K562 (cell line): Measurements from ENCODE around the gene MEF2D. TPM values are rescaled to one million over a fixed set of nuclear protein-coding genes. Genes with fewer than 3 reads are reported as not detected.

Experiments used
- ATF7 ChIP-seq: fragments of 450-650 bp; IDR thresholded peaks from 2 replicates; pipeline ENCODE4 v1.7.1; 2014; ENCODE audit warnings: mild to moderate bottlenecking, moderate library complexity
- BCOR ChIP-seq: fragments of 450-650 bp; IDR thresholded peaks from 2 replicates; pipeline ENCODE4 v1.6.1; 2016
- DMBX1 ChIP-seq: fragments of 250-450 bp; sonication (Bioruptor Pico); IDR thresholded peaks from 2 replicates; pipeline ENCODE4 v1.8.0; 2022; ENCODE audit warnings: inconsistent platforms, mild to moderate bottlenecking, moderate library complexity, borderline replicate concordance
- ELF4 ChIP-seq: fragments of 450-650 bp; formaldehyde crosslinking; IDR thresholded peaks from 2 replicates; pipeline ENCODE4 v1.4.0; 2022; ENCODE audit warnings: missing genetic modification characterization
- EP300 ChIP-seq: IDR thresholded peaks from 2 replicates; pipeline ENCODE4 v1.6.1; 2012; ENCODE audit warnings: low read length, improper control_type of control experiment
- HNRNPK ChIP-seq: fragments of 200-400 bp; formaldehyde crosslinking; IDR thresholded peaks from one replicate; pipeline ENCODE4 v1.6.1; 2018; ENCODE audit warnings: mild to moderate bottlenecking, low read depth, low read length; ENCODE audit not compliant: poor library complexity, severe bottlenecking
- KHSRP ChIP-seq: fragments of 450-650 bp; IDR thresholded peaks from 2 replicates; pipeline ENCODE4 v1.6.1; 2017
- NEUROD1 ChIP-seq: fragments of 150-350 bp; IDR thresholded peaks from 2 replicates; pipeline ENCODE4 v1.6.1; 2014; ENCODE audit warnings: borderline replicate concordance, low read length, low read depth; ENCODE audit not compliant: partially characterized antibody
- NFATC3 ChIP-seq: fragments of 450-650 bp; IDR thresholded peaks from 2 replicates; pipeline ENCODE4 v1.6.1; 2017; ENCODE audit warnings: mild to moderate bottlenecking
- PPARD ChIP-seq: fragments of 250-450 bp; sonication (Bioruptor Pico); IDR thresholded peaks from 2 replicates; pipeline ENCODE4 v1.8.0; 2022; ENCODE audit warnings: inconsistent platforms, mild to moderate bottlenecking, moderate library complexity
- RNF2 ChIP-seq: sonication (generic); IDR thresholded peaks from 2 replicates; pipeline ENCODE4 v1.6.1; 2016
- TEAD1 ChIP-seq, 2 experiments: fragments of 450-650 bp in 1 of 2; sonication (generic) in 1 of 2; formaldehyde crosslinking; IDR thresholded peaks; 2 replicates each; pipeline versions ENCODE4 v1.4.0 to v1.8.0; 2020 to 2022; ENCODE audit warnings: mild to moderate bottlenecking in 2 of 2, missing genetic modification reagents in 1 of 2
- ZBTB7A ChIP-seq: IDR thresholded peaks from 2 replicates; pipeline ENCODE4 v1.6.1; 2011; ENCODE audit warnings: low read depth, mild to moderate bottlenecking, low read length, moderate library complexity, borderline replicate concordance; ENCODE audit not compliant: control insufficient read depth
- ZFP1 ChIP-seq: fragments of 450-650 bp; formaldehyde crosslinking; IDR thresholded peaks from 2 replicates; pipeline ENCODE4 v1.4.0; 2020; ENCODE audit warnings: mild to moderate bottlenecking, mixed read lengths
- ZNF197 ChIP-seq: fragments of 200-800 bp; sonication (Bioruptor generic); IDR thresholded peaks from 2 replicates; pipeline ENCODE4 v1.6.1; 2016; ENCODE audit warnings: low read depth, missing genetic modification characterization, missing compliant biosample characterization
- ZNF668 ChIP-seq: fragments of 250-450 bp; sonication (Bioruptor Pico); IDR thresholded peaks from 2 replicates; pipeline ENCODE4 v1.8.0; 2022; ENCODE audit warnings: mild to moderate bottlenecking, inconsistent platforms
- polyA plus RNA-seq, 8 experiments: library from polyadenylated mRNA; depleted of rRNA in 4 of 8; stranded (reverse) in 5 of 8; unstranded in 3 of 8; fragments of >200 nt; fragmentation: Nextera tagmentation in 2 of 8; fragmentation: Illumina TruSeq in 1 of 8; extraction: Ambion mirVana in 2 of 8; extraction: Trizol in 1 of 8; gene quantifications; 2 replicates each; pipeline versions ENCODE4 v1.2.1 to v1.2.3, GENCODE V29; 2011 to 2014; ENCODE audit warnings: inconsistent platforms in 1 of 8, missing spikeins in 1 of 8
- total RNA-seq, 7 experiments: library from RNA; depleted of rRNA in 6 of 7; stranded (reverse); fragments of >200 nt in 6 of 7; fragmentation: Illumina TruSeq in 2 of 7; extraction: Trizol in 2 of 7; gene quantifications; 2 replicates each; pipeline versions ENCODE4 v1.2.1 to v1.2.3, GENCODE V29; 2011 to 2021; ENCODE audit warnings: low replicate concordance in 1 of 7
- TF ChIP-seq, protein P1 (sequence below), 3 experiments: fragments of 200-800 bp in 1 of 3; sonication (Bioruptor generic) in 1 of 3; sonication (generic) in 1 of 3; formaldehyde crosslinking in 1 of 3; IDR thresholded peaks; 2 replicates each; pipeline versions ENCODE4 v1.6.1 to v1.8.0; 2016 to 2022; ENCODE audit warnings: mild to moderate bottlenecking in 2 of 3, missing compliant biosample characterization in 2 of 3, missing genetic modification characterization in 2 of 3, missing genetic modification reagents in 1 of 3
- TF ChIP-seq, protein P2 (sequence below): IDR thresholded peaks from 2 replicates; pipeline ENCODE4 v1.6.1; 2012; ENCODE audit warnings: low read depth, low read length, improper control_type of control experiment, borderline replicate concordance
- TF ChIP-seq, protein P3 (sequence below): sonication (generic); formaldehyde crosslinking; IDR thresholded peaks from 2 replicates; pipeline ENCODE4 v1.5.0; 2020; ENCODE audit warnings: missing genetic modification reagents
- TF ChIP-seq, protein P4 (sequence below): fragments of 200-800 bp; sonication (Bioruptor generic); IDR thresholded peaks from 2 replicates; pipeline ENCODE4 v1.6.1; 2017; ENCODE audit warnings: missing genetic modification characterization, missing compliant biosample characterization

The MEF2D gene
- total and polyA plus RNA-seq, 9 of the 15 experiments (the other 6 are each of a cell fraction or from before 2014, with no cell fraction given), result 0.10 to 19.5 (median 2.6) TPM

DNA sequence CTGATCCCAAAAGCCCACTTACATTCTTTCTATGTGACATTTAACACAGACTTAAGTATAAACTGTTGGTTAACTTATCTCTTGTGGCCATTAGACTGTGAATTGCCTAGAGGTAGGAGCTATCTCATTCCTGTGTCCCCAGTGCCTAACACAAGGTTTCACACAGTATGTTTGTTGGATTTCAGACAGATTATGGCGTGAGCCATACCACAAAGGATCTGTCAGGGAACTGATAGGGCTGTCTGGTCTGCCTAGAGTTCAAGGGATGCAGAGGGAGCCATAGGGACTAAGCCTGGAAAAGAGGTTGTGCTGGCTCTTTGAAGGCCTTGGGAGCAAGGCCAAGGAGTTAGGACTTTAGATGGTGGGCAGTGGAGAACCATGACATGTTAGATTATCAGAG lies 40.0 kb downstream of the MEF2D start (continued):
- TF ChIP-seq ZBTB7A (no peak), BCOR (peak; percentile 65; the same call in 1 of the 2 replicates), ZFP1 (CRISPR knock-in tag) (no peak), NEUROD1 (peak; percentile 18), RNF2 (peak; percentile 61; the same call in 1 of the 2 replicates), HNRNPK (no peak), ZNF197 (peak; percentile 78), DMBX1 (CRISPR knock-in tag) (peak; percentile 83), PPARD (CRISPR knock-in tag) (no peak), TEAD1 (CRISPR knock-in tag; IDR thresholded peaks at IDR 0.05) (peak; percentile 69 to 97; a peak in 3 of 4 replicates), KHSRP (peak; percentile 53; the same call in 1 of the 2 replicates), ATF7 (peak; percentile 38; the same call in 1 of the 2 replicates), EP300 (peak; percentile 83), NFATC3 (no peak), ZNF668 (no peak), ELF4 (CRISPR knock-in tag) (0 out of 2 replicates have a peak, but pooled peaks have one; percentile 40)
- TF ChIP-seq, protein P1, sequence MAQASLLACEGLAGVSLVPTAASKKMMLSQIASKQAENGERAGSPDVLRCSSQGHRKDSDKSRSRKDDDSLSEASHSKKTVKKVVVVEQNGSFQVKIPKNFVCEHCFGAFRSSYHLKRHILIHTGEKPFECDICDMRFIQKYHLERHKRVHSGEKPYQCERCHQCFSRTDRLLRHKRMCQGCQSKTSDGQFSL (CRISPR knock-in tag; IDR thresholded peaks at IDR 0.05), result peak; percentile 76
- TF ChIP-seq, protein P1 (tag; IDR thresholded peaks at IDR 0.05), result no peak
- TF ChIP-seq, protein P2, sequence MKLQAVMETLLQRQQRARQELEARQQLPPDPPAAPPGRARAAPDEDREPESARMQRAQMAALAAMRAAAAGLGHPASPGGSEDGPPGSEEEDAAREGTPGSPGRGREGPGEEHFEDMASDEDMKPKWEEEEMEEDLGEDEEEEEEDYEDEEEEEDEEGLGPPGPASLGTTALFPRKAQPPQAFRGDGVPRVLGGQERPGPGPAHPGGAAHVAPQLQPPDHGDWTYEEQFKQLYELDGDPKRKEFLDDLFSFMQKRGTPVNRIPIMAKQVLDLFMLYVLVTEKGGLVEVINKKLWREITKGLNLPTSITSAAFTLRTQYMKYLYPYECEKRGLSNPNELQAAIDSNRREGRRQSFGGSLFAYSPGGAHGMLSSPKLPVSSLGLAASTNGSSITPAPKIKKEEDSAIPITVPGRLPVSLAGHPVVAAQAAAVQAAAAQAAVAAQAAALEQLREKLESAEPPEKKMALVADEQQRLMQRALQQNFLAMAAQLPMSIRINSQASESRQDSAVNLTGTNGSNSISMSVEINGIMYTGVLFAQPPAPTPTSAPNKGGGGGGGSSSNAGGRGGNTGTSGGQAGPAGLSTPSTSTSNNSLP, result peak; percentile 33; the same call in 1 of the 2 replicates
- TF ChIP-seq, protein P3, sequence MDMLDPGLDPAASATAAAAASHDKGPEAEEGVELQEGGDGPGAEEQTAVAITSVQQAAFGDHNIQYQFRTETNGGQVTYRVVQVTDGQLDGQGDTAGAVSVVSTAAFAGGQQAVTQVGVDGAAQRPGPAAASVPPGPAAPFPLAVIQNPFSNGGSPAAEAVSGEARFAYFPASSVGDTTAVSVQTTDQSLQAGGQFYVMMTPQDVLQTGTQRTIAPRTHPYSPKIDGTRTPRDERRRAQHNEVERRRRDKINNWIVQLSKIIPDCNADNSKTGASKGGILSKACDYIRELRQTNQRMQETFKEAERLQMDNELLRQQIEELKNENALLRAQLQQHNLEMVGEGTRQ (CRISPR knock-in tag), result no peak
- TF ChIP-seq, protein P4, sequence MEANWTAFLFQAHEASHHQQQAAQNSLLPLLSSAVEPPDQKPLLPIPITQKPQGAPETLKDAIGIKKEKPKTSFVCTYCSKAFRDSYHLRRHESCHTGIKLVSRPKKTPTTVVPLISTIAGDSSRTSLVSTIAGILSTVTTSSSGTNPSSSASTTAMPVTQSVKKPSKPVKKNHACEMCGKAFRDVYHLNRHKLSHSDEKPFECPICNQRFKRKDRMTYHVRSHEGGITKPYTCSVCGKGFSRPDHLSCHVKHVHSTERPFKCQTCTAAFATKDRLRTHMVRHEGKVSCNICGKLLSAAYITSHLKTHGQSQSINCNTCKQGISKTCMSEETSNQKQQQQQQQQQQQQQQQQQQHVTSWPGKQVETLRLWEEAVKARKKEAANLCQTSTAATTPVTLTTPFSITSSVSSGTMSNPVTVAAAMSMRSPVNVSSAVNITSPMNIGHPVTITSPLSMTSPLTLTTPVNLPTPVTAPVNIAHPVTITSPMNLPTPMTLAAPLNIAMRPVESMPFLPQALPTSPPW, result peak; percentile 41; the same call in 1 of the 2 replicates
